OCI-LY3 (cell line): ENCODE measurements around the gene PHACTR2.
A peak's percentile ranks its signal among the peaks of the same experiment; 100 is the strongest.
"Not testable (repeated sequence)": the region's sequence is repeated elsewhere in the genome, so short reads cannot be mapped to it uniquely, and the experiment has no call there.

Experiments used
- H2AFZ ChIP-seq: fragments of 200-600, 300-600 bp; shearing (Covaris generic); 2 replicates; pipeline ENCODE4 v1.6.0; 2014; ENCODE audit warnings: antibody characterized with exemption, low read depth, low read length
- H3K27ac ChIP-seq: fragments of 200-600, 300-600 bp; sonication (generic); 2 replicates; pipeline ENCODE4 v1.5.1; 2014; ENCODE audit warnings: mild to moderate bottlenecking, low read length, moderate library complexity, mixed read lengths
- H3K27me3 ChIP-seq: fragments of 200-600, 300-600 bp; sonication (generic); 2 replicates; pipeline ENCODE4 v1.6.1; 2014; ENCODE audit warnings: low read depth, low read length, mixed read lengths
- H3K36me3 ChIP-seq: fragments of 200-600, 300-600 bp; sonication (generic); replicated peaks from 2 replicates; pipeline ENCODE3; 2014; ENCODE audit warnings: low read depth, low read length, mixed read lengths
- H3K4me1 ChIP-seq: fragments of 300-600, 200-600 bp; sonication (generic); 2 replicates; pipeline ENCODE4 v1.6.1; 2014; ENCODE audit warnings: low read length, mixed read lengths
- H3K4me2 ChIP-seq: fragments of 200-600, 300-600 bp; sonication (generic); 2 replicates; pipeline ENCODE4 v1.6.1; 2014; ENCODE audit warnings: low read length, mixed read lengths
- H3K4me3 ChIP-seq: fragments of 300-600, 200-600 bp; sonication (generic); 2 replicates; pipeline ENCODE4 v1.5.1; 2014; ENCODE audit warnings: antibody characterized with exemption, mild to moderate bottlenecking, low read length, moderate library complexity
- H3K79me2 ChIP-seq: fragments of 300-600, 200-600 bp; shearing (Covaris generic); 2 replicates; pipeline ENCODE4 v1.6.1; 2014; ENCODE audit warnings: mild to moderate bottlenecking, low read length, mixed read lengths
- H3K9ac ChIP-seq: fragments of 300-600, 200-600 bp; shearing (Covaris generic); 2 replicates; pipeline ENCODE4 v1.6.0; 2014; ENCODE audit warnings: mild to moderate bottlenecking, low read length, moderate library complexity
- H3K9me3 ChIP-seq: fragments of 200-600, 300-600 bp; shearing (Covaris generic); 2 replicates; pipeline ENCODE4 v1.6.1; 2014; ENCODE audit warnings: low read length, mixed read lengths; ENCODE audit not compliant: insufficient read depth
- H4K20me1 ChIP-seq: fragments of 200-600, 300-600 bp; sonication (generic); 2 replicates; pipeline ENCODE4 v1.6.1; 2016; ENCODE audit warnings: low read length, mixed read lengths; ENCODE audit not compliant: insufficient read depth
- EZH2phosphoT487 ChIP-seq: fragments of 200-600 bp; shearing (Covaris generic); IDR thresholded peaks from 2 replicates; pipeline ENCODE4 v1.6.1; 2018; ENCODE audit warnings: antibody characterized with exemption, mixed run types, low read depth
- TF ChIP-seq, protein P1 (sequence below): fragments of 200-600, 300-600 bp; sonication (generic); IDR thresholded peaks from 2 replicates; pipeline ENCODE4 v1.5.1; 2014; ENCODE audit warnings: antibody characterized with exemption, low read length, low read depth

Gene PHACTR2

DNA sequence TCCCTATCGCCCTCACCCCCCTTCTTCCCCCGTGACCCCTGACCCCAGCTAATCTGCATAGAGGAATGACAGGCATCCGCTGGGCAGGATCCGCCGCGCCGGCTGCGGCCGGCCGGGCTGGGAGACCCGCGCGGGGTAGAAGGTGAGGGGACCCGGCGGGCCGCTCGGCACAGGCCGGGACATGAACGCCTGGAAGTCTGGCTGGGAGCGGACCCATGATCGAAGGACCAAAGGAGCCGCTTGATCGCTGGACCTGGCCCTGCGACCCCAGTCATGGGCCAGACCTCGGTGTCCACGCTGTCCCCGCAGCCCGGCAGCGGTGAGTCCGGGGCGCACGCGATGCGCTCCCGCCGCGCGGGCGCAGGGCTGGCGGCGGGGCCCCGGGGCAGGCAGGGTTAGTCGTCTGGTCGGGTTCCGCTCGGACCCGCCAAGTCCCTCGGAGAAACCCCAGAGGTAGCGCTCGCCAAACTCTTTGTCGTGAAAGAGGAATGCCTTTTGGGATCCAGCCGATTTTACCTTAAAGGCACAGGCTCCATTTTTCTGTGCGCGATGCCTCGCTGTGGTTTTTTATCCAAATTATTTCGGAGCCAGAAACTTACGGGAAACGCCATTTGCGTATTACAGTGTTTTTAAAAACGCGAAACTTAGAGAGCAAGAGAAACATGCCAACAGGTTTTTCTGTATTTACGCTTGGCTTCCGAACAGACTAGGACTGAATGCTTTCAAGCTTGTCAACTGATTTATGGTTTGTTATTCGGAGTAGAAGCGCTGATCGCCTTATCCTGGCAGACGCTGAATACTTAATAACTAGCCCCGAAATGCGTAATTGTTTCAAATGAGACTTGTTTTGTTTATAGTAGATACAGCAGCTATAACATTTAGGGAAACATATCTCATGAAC lies at the start of gene PHACTR2:
Gene PHACTR2, plus strand, starts transcription at position 75 of the 901 bp plus-strand sequence. Its CDS starts 199 bp downstream, at position 274.
- H3K4me2 ChIP-seq, result peak within 1 kb of the TSS; percentile 82
- peak within 1 kb of the TSS; percentile 72 for H3K9ac ChIP-seq
- peak within 1 kb of the TSS; percentile 5; the same call in 1 of the 2 replicates for H2AFZ ChIP-seq
- peak within 1 kb of the TSS; percentile 36 for H3K27ac ChIP-seq
- H3K36me3 ChIP-seq, result no peaks in the 10 kb centered on the region
- no peak for TF ChIP-seq EZH2phosphoT487
- TF ChIP-seq, protein P1, sequence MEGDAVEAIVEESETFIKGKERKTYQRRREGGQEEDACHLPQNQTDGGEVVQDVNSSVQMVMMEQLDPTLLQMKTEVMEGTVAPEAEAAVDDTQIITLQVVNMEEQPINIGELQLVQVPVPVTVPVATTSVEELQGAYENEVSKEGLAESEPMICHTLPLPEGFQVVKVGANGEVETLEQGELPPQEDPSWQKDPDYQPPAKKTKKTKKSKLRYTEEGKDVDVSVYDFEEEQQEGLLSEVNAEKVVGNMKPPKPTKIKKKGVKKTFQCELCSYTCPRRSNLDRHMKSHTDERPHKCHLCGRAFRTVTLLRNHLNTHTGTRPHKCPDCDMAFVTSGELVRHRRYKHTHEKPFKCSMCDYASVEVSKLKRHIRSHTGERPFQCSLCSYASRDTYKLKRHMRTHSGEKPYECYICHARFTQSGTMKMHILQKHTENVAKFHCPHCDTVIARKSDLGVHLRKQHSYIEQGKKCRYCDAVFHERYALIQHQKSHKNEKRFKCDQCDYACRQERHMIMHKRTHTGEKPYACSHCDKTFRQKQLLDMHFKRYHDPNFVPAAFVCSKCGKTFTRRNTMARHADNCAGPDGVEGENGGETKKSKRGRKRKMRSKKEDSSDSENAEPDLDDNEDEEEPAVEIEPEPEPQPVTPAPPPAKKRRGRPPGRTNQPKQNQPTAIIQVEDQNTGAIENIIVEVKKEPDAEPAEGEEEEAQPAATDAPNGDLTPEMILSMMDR, result no peak
- H3K9me3 ChIP-seq, result no peaks in the 10 kb centered on the region
- peaks cover 30% of the 10 kb centered on the region for H3K79me2 ChIP-seq
- 0 out of 2 replicates have a peak, but pooled peaks cover 2% of the 10 kb centered on the region for H4K20me1 ChIP-seq
- peak within 1 kb of the TSS; percentile 90 for H3K4me3 ChIP-seq
- peaks cover 10% of the 10 kb centered on the region; the same call in 1 of the 2 replicates for H3K4me1 ChIP-seq
- H3K27me3 ChIP-seq, result no peaks in the 10 kb centered on the region

DNA sequence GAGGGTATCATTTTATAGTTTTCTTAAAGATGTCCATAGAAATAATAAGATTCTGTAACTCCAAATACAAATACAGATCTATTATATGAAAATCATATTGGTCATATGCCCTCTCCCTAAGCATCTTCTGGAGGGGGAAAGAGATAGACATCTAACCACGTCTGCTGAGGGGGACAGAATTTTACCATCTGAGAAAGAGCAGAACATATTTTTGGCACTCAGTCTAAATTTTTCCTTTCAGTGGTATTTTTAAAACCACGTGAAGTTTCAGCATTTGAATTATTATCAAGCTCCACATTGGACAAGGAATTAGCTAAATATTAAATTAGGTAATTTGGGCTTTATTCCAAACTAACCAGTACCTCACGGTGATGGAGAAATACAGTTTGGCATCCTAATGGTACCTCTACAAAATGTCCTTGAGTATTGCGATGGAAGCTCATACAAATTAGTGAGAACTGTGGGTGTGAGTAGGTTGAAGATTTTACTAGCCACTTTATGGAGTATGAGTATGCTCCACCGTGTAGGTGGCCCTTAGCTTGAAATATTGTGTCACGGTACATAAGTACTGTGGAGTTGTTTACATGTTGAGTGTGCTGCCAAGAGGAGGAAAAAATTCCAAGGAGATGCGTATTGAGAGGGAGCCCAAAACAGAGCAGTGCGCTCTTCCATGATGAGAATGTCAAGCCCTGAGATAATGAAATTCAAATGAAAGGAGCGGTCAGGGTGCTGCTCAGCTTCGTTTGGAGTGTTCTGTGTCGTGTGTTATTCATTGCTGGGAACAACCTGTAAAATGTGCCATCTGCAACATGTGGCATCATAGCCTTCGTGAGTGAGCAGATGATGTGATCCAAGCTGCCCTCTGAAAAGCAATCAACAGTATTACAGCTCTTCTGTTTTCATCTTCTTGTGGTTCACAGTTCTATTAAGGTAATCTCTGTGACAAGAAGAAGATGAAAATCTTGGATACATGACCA lies 48.4 kb upstream of the PHACTR2 start:
- Histone ChIP-seq H3K4me2 (no peak overlapping the region), H2AFZ (no peak overlapping the region), H3K4me1 (no peaks in the 10 kb centered on the region), H3K36me3 (no peaks in the 10 kb centered on the region), H3K4me3 (no peak overlapping the region), H4K20me1 (no peaks in the 10 kb centered on the region), H3K27me3 (no peaks in the 10 kb centered on the region), H3K9me3 (no peaks in the 10 kb centered on the region), H3K9ac (no peak overlapping the region), H3K79me2 (peaks cover 2% of the 10 kb centered on the region), H3K27ac (no peak overlapping the region)
- no peak for TF ChIP-seq EZH2phosphoT487
- TF ChIP-seq, protein P1, result no peak

DNA sequence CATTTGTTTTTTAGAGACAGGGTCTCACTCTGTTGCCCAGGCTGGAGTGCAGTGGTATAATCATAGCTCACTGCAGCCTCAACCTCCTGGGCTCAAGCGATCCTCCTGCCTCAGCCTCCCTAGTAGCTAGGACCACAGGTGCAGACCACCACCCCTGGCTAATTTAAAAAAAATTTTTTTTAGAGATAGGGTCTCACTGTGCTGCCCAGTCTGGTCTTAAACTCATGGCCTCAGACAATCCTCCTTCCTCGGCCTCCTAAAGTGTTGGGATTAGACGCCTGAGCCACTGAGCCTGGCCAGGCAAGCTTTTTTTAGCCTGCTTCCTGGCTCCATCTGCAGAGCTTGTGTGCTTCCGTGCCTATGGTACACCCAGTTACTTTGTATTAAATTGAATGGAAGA lies 46.6 kb upstream of the PHACTR2 start:
- not testable (repeated sequence) for H3K4me3 ChIP-seq, H3K4me2 ChIP-seq, H3K27me3 ChIP-seq, H3K9ac ChIP-seq, H2AFZ ChIP-seq, H3K27ac ChIP-seq, H3K36me3 ChIP-seq, H3K79me2 ChIP-seq, H4K20me1 ChIP-seq, H3K4me1 ChIP-seq, H3K9me3 ChIP-seq

DNA sequence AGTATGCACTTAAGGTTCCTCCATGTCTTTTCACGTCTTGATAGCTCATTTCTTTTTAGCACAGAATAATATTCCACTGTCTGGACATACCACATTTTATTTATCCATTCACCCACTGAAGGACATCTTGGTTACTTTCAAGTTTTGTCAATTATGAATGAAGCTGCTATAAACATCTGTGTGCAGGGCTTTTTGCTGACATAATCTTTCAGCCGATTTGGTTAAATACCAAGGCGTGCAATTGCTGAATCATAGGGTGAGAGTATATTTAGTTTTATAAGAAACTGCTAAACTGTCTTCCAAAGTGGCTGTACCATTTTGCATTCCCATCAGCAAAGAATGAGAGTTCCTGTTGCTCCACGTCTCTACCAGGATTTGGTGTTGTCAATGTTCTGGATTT lies 44.9 kb upstream of the PHACTR2 start:
- H3K36me3 ChIP-seq, result no peaks in the 10 kb centered on the region
- no peaks in the 10 kb centered on the region for H3K27me3 ChIP-seq
- peaks cover 3% of the 10 kb centered on the region; the same call in 1 of the 2 replicates for H3K79me2 ChIP-seq
- H3K9me3 ChIP-seq, result no peaks in the 10 kb centered on the region
- no peak for TF ChIP-seq EZH2phosphoT487
- TF ChIP-seq, protein P1, result no peak
- H4K20me1 ChIP-seq, result no peaks in the 10 kb centered on the region; the same call in 1 of the 2 replicates
- no peak overlapping the region for H3K27ac ChIP-seq
- H3K4me2 ChIP-seq, result no peak overlapping the region
- no peak overlapping the region for H3K4me3 ChIP-seq
- no peak overlapping the region for H2AFZ ChIP-seq
- no peaks in the 10 kb centered on the region for H3K4me1 ChIP-seq
- H3K9ac ChIP-seq, result no peak overlapping the region
